NK-92 (cell line): ENCODE measurements around the gene HMG20B.
"Not testable (repeated sequence)": the region's sequence is repeated elsewhere in the genome, so short reads cannot be mapped to it uniquely, and the experiment has no call there.

Source experiments
- DNase-seq: peaks from one replicate; lab custom pipeline; 2025; ENCODE audit not compliant: unreplicated experiment; lab: John Stamatoyannopoulos, UW

HMG20B gene

GRCh38 chr19:3572855-3573161 lies at the start of gene HMG20B:
Gene HMG20B (plus strand): TSS chr19:3572944. CDS start chr19:3573310, 366 bp downstream.
- DNase-seq = no peak

- DNase-seq = no peak
Measured at GRCh38 chr19:3523361-3524077, 49.2 kb upstream of the HMG20B start.

- DNase-seq = no peak
Measured at GRCh38 chr19:3524078-3524842, 48.5 kb upstream of the HMG20B start.

DNA sequence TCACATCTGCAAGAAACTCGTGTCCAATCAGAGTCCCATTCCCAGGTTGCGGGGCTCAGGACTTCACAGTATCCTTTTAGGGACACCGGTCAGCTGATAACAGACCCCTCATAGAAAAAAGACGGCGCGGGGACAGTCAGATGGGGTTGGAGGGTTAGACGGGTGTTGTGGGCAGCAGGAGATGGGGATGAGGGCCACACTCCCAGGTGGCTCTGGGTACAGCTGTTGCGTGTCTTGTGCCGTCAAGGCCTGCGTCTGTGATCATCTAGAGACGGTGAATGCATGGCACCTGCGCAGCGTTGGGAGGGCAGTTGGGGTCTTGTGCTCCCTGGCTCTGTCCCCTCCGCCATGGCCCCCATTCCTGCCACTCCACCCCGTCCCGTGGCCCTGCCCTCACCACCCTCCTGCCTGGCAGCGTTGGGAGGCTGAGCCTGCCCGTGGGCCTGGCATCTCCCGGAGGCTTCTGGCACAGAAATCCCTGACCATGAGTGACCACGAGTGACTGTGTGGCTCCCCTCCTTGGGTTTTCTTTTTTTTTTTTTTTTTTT lies 47.8 kb upstream of the HMG20B start:
- DNase-seq = no peak

- no peak for DNase-seq
Measured at GRCh38 chr19:3526507-3527237, 46.1 kb upstream of the HMG20B start.

DNA sequence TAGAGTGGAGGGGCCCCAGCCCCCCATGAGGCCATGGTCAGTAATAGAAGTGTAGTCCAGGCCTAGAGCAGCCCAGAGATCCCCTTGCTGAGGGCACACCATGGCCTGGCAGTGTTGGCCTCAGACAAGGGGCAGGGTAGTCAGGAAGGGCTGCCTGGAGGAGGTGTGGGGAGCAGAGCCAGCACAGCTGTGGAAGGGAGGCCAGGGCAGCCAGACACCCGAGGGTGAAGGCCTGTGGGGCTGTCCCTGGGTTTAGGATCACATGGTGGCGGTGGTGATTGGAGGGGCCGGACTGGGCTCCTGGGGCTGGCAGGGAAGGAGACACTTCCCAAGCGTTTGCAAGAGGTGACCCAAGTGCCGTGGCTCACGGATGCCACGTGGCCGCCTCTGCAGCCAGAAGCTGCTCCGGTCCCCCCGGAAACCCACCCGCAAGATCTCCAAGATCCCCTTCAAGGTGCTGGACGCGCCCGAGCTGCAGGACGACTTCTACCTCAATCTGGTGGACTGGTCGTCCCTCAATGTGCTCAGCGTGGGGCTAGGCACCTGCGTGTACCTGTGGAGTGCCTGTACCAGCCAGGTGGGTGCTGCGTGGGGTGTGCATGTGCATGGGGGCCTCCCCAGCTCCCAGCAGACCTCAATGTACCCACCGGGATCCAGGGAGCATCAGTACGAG lies 45.4 kb upstream of the HMG20B start:
- DNase-seq = no peak

DNA sequence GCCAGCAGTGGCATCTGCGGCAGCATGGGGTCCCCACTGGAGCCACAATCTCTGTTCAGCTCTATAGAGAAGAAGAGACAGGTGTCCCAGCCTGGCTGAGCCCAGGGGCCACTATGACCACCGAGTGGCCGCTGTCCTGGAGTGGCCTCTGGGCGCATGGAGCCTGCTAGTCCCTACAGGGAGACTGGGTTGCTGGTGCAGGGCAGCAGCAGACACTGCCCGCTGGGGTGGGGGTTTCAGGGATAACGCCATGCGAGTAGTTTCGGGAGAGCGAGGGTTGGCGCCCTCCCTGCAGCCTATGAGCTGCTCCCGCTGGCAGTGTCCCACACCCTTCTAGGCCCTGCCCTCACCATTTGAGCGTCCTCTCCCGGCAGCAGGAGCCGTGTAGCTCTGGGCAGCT lies 44.7 kb upstream of the HMG20B start:
- no peak for DNase-seq

GRCh38 chr19:3528539-3529211 lies 44.1 kb upstream of the HMG20B start:
- no peak for DNase-seq

DNA sequence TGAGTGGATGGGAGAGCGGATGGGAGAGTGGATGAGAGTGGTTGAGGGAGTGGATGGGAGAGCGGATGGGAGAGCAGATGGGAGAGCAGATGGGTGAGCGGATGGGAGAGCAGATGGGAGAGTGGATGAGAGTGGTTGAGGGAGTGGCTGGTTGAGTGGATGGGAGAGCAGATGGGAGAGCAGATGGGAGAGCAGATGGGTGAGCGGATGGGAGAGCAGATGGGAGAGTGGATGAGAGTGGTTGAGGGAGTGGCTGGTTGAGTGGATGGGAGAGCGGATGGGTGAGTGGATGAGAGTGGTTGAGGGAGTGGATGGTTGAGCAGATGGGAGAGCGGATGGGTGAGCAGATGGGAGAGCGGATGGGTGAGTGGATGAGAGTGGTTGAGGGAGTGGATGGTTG lies 43.4 kb upstream of the HMG20B start:
- DNase-seq = not testable (repeated sequence)

DNA sequence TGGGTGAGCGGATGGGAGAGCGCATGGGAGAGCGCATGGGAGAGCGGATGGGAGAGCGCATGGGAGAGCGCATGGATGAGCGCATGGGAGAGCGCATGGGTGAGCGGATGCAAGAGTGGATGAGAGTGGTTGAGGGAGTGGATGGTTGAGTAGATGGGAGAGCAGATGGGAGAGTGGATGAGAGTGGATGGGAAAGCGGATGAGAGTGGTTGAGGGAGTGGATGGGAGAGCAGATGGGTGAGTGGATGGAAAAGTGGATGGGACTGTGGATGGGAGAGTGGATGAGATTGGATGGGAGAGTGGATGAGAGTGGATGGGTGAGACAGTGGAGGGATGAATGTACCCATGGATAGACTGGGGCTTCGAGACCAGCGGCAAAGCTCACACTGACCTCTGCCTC lies 42.4 kb upstream of the HMG20B start:
- DNase-seq = no peak

GRCh38 chr19:3531716-3532115 lies 41.0 kb upstream of the HMG20B start:
- no peak for DNase-seq

- DNase-seq = no peak
Measured at GRCh38 chr19:3532154-3532786, 40.5 kb upstream of the HMG20B start.

- DNase-seq = no peak
Measured at GRCh38 chr19:3533033-3533432, 39.7 kb upstream of the HMG20B start.

DNA sequence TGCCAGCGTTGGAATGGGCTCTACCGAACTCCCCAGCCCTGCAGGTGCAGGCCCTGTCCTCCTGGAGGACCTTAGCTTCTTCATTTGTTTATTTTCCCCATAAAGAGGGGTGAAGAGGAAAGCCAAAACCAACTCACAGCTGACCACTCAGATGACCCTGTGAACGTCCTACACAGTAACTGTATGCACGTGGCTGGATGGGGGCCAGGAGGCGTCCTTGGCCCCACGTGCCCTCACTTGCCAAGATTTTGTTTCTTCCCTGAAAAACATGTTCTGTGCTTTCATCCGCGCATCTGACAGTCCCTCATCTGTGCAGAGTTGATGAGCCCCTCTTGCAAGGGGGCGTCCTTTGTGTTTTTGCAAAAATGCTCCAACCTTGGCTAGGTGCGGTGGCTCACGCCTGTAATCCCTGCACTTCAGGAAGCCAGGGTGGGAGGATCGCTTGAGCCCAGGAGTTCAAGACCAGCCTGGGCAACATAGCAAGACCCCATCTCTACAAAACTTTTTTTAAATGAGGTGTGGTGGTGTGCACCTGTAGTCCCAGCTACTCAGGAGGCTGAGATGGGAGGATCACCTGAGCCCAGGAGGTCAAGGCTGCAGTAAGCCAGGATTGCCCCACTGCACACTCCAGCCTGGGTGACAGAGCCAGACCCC lies 39.1 kb upstream of the HMG20B start:
- DNase-seq = no peak

DNA sequence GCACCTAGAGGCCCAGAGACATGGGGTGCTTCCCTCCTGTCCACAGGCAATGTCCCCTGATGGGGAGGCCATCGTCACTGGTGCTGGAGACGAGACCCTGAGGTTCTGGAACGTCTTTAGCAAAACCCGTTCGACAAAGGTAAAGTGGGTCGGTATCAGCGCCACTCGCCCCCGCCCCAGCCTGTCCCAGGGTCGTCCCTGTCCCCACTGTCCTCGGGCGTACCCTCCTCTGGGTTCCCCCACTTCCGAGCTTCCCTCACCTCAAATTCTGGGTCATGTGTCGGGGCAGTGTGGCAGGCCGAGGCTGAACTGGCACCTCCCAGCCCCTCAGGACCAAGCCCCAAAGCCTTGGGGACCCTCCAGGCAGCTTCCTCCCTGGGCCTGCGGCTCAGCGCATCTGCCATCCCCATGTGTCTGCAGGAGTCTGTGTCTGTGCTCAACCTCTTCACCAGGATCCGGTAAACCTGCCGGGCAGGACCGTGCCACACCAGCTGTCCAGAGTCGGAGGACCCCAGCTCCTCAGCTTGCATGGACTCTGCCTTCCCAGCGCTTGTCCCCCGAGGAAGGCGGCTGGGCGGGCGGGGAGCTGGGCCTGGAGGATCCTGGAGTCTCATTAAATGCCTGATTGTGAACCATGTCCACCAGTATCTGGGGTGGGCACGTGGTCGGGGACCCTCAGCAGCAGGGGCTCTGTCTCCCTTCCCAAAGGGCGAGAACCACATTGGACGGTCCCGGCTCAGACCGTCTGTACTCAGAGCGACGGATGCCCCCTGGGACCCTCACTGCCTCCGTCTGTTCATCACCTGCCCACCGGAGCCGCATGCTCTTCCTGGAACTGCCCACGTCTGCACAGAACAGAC lies 38.1 kb upstream of the HMG20B start:
- no peak for DNase-seq

GRCh38 chr19:3535235-3535535 lies 37.6 kb upstream of the HMG20B start:
- no peak for DNase-seq

- DNase-seq = no peak
Measured at GRCh38 chr19:3535563-3535965, 37.2 kb upstream of the HMG20B start.

GRCh38 chr19:3535981-3536380 lies 36.8 kb upstream of the HMG20B start:
- DNase-seq = no peak
